NCI-H1694 (cell line): ENCODE measurements around the gene ST3GAL5.
A peak's percentile ranks its signal among the peaks of the same experiment; 100 is the strongest.
"Not testable (repeated sequence)": the region's sequence is repeated elsewhere in the genome, so short reads cannot be mapped to it uniquely, and the experiment has no call there.

Source experiments
- DNase-seq: peaks from one replicate; lab custom pipeline; 2025; lab: John Stamatoyannopoulos, UW

Gene ST3GAL5

DNA sequence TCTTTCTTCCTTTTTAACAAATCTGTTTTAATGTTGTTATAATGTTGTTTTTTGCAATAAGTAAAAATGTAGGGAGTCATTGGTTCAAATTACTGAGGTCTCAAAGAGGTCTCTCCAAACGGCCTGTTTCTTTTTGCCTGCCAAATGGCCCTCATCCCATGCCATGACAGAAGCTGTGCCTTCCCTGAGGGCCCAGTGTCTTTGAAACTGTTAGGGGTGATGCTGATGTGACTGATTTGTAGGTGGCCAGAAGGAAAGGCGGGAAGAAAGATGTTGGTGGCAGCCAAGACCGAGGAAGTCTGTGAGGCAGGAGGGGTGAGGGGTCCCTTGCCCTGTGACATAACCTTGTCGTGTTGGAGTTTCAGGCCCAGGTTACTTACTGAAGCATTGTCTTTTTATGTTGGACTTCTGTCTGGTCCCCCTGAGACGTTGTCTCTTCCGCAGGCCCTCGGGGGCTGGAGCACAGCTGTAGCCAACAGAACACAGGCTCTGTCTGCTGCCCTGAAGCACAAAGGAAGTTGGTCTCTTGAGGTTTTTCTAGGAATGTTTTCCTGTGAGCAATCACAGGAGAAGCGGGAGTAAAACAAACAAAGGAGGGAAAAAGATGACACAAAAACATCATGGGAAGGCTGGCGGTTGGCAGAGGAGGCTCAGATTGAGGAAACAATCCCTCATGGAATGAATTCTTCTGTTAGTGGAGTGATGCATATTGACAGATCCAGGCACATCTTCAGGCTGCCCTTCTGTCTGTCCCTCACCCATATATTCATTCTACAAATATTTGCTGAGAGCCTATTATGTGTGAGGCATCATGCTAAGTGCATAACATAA lies 4.9 kb upstream of the ST3GAL5 start:
- DNase-seq = no peak

DNA sequence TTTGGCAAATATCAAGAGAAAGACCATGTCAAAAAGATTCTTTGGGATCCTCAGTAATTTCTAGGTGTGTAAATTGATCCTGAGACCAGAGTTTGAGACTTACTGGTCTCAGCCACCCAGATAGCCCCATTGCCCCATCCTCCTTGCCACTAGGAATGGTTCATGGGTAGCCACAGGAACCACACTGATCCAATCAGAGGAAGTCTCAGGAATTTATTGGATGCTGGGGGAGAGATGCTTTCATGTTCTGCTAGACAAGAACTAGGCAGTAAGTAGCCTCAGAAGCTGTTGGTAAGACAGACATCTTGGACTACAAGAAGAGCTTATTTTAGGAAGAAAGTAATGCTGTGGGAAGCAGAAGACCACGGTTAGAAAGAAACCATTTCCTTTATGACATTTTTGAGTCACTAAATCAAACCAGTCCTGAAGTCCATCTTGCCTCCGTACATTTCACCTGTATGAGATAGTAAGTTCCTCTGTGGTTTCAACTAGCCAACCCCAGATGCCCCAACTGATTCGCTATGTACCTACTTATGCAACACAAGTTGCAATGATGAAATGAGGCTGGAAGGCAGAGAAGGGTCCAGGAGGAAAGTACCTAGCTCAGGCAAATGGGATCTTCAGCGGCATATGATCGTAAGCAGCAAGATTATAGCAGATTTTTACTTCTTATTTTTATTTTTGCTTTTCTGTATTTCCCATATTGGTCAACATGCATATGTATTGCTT lies 3.6 kb upstream of the ST3GAL5 start:
- DNase-seq = no peak

DNA sequence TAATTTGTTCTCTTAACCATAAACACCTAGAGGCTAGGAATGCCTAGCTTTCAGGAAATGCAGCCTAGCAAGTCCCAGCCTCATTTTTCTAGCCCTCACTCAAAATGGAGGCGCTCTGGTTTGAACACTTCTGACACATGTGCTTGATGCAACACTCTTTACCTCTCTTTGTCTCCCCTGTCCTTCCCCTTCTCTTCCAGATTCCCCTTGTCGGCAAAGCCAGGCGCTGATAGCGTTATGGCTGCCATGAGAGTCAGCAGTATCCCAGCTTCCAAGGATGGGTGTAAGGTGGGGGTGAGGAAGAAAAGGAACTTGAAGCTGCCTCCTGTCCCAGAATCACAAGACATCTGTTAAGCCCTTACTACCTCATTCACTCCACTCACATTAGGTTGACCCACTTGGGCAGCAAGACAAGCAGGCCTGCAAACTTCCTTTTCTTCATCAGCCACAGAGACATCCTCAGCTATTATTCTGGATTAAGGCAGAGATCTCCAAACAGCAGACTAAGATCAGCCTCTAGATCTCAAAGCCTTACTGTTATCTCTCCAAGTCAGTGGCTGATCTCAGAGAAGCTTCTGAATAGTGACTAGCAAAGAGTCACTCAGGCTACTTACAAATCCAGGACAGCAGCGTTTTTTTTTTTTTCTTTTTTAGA lies 1.9 kb upstream of the ST3GAL5 start:
- DNase-seq = no peak

DNA sequence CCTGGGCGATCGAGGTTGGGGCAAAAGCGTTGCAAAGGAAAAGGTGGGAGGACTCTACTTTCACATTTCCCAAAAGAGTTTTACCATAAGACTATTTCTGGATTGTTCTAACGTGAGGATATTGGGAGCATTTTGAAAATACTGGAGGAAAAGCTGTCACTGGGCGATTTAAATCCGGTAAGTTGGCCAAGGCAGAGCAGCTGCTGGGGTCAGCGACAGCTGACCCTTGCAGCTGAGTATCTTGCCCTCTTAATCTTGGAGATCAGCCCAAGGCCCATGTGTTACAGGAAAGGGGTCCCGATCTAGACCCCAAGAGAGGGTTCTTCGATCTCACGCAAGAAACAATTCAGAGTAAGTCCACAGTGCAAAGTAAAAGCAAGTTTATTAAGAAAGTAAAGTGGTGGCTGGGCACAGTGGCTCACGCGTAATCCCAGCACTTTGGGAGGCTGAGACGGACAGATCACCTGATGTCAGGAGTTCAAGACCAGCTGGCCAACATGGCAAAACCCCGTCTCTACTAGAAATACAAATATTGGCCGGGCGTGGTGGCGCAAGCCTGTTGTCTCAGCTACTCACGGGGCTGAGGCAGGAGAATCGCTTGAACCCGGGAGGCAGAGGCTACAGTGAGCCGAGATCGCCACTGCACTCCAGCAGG lies 964 bp upstream of the ST3GAL5 start:
- DNase-seq = no peak

DNA sequence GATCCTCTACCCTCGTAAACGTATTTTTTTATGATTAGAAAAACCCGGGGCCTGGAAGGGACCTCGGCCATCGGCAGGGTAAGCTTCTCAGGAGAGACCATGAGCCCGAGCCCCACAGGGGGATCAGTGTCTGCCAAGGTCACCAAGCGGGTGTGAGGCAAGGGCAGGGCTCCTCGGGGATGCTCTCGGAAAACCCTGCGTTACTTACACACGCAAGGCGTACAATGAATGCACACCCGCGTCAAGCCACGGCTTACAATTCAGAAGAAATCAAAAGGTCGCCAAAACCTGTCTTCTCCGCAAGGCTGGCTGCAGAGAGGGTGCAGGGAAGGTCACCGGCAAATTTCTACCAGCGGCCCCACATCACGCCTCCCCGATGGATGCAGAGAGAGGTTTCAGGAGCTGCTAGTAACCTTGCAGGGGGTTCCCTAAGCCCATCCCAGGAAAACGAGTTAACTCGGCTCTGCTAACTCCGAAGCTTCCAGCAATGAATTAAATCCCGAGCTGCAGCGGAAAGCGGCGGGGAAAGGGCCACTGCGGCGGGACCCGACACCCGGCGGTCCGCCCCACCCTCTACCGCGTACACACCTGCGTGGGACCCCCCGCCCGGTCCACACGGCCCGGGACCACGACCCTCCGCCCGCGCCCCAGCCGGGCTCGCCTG lies 638 bp downstream of the ST3GAL5 start:
- peak; percentile 13 for DNase-seq

DNA sequence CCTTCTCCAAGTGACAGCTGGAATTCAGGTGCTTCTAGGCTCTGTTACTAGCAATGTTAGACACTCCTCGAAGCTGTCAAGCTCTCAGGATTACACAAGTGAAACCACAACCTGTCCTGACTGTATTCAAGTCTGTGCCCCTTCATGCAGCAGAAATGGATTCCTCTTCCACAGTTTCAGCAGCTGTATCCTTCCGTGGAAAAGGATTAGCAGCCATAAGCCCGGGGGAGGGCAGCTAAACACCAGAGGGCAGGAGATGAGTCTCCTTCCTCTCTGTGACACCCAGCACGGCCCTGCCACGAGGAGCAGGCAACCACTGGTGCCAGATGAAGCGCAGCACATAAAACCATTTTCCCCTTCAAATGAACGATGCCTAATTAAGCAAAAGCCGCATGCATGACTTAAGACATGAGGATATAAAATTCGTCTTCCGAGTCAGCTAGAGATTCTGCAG lies 1.2 kb downstream of the ST3GAL5 start:
- peak; percentile 23 for DNase-seq

DNA sequence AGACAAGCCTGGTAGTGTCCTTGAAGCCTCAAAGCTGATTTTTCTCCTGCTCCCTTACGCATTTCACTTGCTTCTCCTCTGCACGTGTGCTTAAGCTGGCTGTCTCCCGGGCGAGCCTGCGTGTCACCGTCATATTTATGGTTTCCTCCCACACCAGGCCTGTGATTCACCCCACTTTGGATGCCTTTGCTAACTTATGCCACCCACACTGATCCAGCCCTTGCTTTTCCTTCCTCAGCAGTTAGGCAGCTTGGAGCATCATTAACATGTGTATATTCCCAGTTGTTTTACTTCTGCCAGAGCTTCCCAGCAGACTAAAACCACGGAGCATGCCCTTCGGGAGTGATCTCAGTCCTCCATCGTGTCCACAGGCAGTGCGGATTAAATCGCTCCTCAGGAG lies 2.2 kb downstream of the ST3GAL5 start:
- no peak for DNase-seq

DNA sequence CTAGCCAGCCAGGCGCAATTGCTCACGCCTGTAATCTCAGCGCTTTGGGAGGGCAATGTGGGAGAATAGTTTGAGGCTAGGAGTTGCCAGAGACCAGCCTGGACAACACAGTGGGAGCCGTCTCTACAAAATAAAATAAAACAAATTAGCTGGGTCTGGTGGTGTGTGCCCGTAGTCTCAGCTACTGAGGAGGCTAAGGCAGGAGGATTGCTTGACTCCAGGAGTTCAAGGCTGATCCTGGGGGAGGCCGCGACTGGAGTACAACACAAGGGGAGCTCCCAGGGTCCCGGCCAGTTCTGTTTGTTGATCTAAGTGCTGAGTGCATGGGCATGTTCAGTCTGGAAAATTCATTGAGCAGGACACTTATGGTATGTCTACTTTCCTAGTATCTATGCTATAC lies 2.6 kb downstream of the ST3GAL5 start:
- no peak for DNase-seq

DNA sequence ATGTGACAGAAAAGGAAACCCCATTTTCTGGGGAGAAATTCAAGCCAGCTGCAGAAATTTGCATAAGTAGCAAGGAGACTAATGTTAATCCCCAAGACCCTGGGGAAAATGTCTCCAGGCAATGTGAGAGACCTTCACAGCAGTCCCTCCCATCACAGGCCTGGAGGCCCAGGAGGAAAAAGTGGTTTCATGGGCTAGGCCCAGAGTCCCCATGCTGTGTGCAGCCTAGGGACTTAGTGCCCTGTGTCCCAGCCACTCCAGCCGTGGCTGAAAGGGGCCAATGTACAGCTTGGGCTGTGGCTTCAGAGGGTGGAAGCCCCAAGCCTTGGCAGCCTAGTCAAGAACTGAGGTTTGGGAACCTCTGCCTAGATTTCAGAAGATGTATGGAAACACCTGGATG lies 7.0 kb downstream of the ST3GAL5 start:
- DNase-seq = not testable (repeated sequence)

DNA sequence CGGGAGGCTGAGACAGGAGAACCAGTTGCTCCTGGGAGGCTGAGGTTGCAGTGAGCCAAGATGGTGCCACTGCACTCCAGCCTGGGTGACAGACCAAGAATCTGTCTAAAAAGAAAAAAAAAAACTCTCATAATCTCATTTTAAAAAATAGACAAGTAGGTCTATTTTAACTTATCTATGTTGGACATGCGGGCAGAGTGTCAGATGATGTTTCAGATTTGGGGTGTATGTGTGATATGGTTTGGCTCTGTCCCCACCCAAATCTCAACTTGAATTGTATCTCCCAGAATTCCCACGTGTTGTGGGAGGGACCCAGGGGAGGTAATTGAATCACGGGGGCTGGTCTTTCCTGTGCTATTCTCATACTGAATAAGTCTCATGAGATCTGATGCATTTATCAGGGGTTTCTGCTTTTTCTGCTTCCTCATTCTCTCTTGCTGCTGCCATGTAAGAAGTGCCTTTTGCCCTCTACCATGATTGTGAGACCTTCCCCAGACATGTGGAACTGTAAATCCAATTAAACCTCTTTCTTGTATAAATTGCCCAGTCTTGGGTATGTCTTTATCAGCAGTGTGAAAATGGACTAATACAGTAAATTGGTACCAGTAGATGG lies 8.0 kb downstream of the ST3GAL5 start:
- DNase-seq = not testable (repeated sequence)

DNA sequence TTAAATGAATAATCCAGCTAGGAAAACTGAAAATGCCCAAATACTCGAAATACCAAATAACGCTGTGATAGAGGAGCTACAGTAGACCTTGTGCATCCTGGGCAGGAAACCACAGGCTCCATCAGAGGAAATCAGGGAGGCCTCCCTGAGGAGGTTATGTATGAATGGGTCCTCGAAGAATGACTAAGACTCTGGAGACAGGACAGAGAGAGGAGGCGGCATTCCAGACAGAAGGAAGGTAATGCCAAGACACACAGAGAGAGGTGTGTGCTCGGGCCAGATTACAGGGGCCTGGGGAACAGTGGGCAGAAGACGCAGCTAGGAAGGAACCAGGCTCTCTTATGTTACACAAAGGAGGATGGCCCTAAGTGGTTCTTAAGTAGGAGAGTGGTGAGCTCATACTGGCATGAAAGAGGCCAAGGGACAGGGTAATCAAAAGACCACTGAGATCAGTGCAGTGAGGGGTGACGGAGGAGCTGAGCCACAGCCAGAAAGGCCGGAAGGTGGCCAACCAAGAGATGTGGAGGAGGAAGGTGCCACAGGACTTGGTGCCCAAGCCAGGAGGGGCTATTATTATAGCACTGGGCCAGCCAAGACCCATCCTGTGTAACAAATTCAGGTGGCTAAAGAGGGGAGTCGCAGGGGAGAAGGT lies 9.9 kb downstream of the ST3GAL5 start:
- DNase-seq = no peak

DNA sequence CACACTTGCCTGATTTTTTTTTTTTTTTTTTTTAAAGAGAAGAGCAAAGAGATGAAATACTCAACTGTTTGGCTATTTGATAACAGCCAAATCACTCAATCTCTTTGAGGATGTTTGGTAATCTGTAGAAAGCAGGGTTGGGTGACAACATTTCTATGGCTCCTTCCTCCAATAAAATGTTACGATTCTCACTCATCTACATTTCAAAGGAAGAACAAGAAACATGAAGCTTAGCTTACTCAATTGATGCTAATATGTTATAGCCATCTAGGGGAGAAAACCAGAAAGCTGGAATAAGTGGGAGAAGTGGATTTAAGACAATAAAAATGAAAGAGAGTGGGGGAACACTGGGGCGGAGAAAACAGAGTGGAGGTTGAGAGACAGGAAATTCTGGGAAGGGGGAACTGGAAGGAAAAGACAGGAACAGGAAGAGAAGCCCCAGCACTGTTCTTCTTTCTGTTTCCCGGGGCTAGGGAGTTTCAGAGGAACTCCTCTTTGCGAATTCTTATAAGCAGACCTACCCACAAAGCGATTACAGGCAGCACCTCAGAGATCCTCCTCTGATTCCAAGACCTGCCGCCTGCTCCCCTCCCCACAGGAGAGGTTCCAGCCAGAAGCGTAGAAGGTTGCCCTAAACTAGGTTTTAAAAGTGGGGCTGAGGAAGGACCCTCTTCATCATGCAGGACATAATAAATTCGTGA lies 13.3 kb downstream of the ST3GAL5 start:
- no peak for DNase-seq

DNA sequence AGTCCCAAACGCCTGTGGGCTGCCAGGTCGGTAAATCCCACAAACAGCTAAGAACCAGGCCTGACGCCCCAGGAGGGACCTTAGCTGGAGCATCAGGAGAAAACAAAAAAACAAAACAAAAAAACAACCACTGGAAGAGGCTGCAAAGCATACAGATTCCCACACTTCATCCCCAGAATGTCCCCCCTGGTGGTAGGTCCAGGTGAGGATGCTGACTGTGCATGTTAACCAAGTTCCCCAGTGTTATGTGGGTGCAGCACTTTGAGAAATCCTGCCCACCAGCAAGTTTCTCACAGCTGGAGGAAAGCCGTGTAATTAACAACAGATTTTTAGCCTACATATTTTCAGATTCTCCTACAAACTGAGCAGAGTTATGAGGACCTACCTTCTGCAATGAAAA lies 15.1 kb downstream of the ST3GAL5 start:
- DNase-seq = no peak

DNA sequence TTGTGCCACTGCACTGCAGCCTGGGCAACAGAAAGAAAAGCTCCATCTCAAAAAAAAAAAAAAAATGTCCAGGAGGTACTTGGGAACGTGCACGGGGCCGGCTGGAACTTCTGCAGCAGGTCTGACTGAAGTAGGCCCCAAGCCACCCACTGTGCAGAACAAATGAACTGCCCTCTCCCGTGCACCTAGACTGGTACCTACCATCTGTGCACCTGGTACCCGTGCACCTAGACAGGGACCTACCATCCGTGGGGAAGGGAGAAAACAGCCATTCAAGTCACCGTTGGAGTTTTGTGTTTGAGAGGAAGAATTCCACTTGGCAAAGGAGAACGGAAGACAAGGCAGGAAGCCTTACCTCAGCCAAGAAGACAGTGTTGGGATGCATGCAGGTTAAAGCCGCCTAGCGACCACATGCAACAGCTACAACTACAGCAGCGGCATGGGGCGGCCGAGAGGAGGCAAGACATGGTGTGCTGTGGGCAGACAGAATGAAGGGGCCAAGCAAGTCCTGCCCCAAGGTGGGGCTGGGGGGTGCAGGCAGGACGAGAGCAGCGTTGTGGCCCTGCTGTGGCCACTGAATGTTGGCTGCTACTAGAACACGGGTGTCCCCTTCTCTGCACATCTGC lies 16.1 kb downstream of the ST3GAL5 start:
- no peak for DNase-seq

DNA sequence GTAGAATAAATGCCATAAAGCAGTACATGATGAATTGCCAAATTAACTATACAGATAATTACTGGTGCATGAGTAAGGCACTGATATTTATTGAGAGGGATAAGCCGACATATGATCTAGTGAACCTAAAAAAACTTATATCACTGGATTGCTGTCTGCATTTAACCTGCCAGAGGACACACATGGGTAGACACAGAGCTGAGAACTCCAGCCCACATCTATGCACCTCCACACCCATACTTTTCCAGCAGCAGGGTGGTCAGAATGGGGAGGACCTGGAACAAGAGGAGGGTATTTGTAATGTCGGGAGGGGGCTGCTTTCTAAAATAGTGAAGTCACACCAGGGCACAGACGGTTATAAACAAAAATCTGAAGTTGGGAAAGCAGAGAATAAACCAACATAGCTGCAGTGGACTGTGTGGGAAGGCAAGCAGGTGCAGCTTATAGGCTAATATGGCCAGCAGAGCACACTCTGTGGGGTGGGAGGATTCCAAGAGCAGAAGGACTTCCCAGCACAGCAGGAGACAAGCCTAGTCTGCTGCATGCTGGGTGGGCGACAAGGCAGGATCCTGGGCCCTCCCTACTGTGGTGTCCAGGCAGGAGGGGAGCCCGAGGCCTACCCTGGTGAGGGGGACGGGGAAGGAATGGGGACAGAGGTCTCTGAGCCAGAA lies 17.2 kb downstream of the ST3GAL5 start:
- DNase-seq = no peak

DNA sequence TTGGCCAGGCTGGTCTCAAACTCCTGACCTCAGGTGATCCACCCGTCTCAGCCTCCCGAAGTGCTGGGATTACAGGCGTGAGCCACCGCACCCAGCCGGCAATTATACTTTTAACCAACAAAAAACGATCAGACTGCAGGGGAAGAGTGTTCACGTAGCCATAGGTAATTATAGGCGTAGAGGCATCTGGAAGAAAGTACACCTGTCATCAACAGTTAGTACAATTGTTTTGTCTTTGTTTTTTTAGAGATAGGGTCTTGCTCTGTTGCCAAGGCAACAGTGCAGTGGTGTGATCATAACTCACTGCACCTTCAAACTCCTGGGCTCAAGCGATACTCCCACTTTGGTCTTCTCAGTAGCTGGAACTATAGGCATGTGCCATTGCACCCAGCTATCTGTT lies 20.0 kb downstream of the ST3GAL5 start:
- no peak for DNase-seq

DNA sequence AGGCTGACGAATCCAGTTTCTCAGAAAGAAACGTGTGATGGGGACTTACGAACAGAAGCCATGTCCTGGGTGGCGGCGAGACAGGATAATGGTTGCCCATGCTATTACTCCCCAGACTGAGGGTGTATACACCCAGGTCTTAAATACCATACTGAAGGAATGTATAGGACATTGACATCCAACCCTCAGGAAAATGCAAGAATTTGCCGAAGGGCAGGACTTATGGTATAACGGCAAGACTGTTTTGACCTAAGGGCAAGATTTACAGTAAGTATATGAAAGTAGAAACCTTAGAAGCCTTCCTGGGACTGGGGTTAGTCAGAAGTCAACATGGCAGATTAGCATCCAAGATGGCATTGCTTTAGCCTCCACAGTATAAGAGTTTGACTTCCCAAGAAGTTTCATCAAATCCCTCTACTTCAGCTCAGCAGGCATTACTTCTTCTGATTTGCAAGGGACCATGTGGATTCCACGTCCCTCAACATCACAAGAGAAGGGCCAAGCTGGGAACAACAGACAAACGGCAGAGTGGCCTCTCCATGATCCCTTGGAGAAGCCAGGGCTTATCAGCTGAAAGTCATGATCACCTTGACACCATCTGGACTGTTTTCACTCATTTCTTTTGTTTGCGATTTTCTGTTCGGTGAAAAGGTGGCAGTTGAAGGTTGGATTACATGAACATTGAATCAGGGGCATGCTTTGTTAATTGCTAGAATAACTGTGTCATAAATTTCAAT lies 21.1 kb downstream of the ST3GAL5 start:
- no peak for DNase-seq

DNA sequence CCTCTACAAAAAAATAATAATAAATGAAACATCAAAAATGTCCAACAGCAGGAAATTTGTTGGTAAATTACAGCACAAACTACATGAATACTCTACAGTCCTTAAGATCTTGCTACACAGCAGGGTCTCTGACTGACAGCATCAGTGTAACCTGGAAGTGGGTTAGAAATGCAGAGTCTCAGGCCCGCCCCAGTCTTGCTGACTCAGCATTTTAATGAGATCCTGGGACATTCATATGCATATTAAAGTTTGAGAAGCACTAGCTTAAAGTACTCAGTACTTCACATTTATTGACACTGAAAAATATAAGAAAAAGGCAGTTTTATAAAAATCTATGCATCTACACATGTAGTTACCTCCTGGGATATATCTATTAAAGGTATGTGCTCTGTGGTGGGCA lies 21.7 kb downstream of the ST3GAL5 start:
- no peak for DNase-seq
